K562 (cell line): ENCODE results near the gene PHLDA3. TPM values are rescaled to one million over a fixed set of nuclear protein-coding genes. Genes with fewer than 3 reads are reported as not detected.

ENCODE experiments used
- ARID1B ChIP-seq: fragments of 450-650 bp; IDR thresholded peaks from 2 replicates; pipeline ENCODE4 v1.6.1; 2016; ENCODE audit warnings: antibody characterized with exemption, mild to moderate bottlenecking, inconsistent platforms
- CBFB ChIP-seq: sonication (generic); formaldehyde crosslinking; IDR thresholded peaks from 2 replicates; pipeline ENCODE4 v1.4.0; 2020; ENCODE audit warnings: mild to moderate bottlenecking, missing genetic modification reagents
- CEBPG ChIP-seq, 3 experiments: fragments of 200-800 bp in 1 of 3; sonication (Bioruptor generic) in 1 of 3; sonication (generic) in 1 of 3; formaldehyde crosslinking in 1 of 3; IDR thresholded peaks in 2 of 3; conservative IDR thresholded peaks in 1 of 3; 2 replicates each; pipeline versions ENCODE4 v1.6.1 to v1.8.0; 2016 to 2022; ENCODE audit warnings: missing compliant biosample characterization in 2 of 3, missing genetic modification characterization in 2 of 3, mild to moderate bottlenecking in 1 of 3, missing genetic modification reagents in 1 of 3
- MITF ChIP-seq: IDR thresholded peaks from 2 replicates; pipeline ENCODE4 v1.6.1; 2014; ENCODE audit warnings: antibody characterized with exemption
- NFYB ChIP-seq: IDR thresholded peaks from 2 replicates; pipeline ENCODE4 v1.6.1; 2011; ENCODE audit warnings: mild to moderate bottlenecking, moderate library complexity; ENCODE audit not compliant: insufficient read length; ENCODE audit errors: extremely low read depth
- NR0B1 ChIP-seq: fragments of 450-650 bp; IDR thresholded peaks from one replicate; pipeline ENCODE4 v1.6.1; 2018; ENCODE audit warnings: mild to moderate bottlenecking, moderate library complexity; ENCODE audit not compliant: partially characterized antibody
- NR2C1 ChIP-seq, 2 experiments: fragments of 450-650 bp; IDR thresholded peaks; 2 replicates each; pipeline ENCODE4 v1.6.1; 2017; ENCODE audit warnings: mild to moderate bottlenecking in 2 of 2, antibody characterized with exemption in 1 of 2, inconsistent platforms in 1 of 2, missing compliant biosample characterization in 1 of 2, missing genetic modification characterization in 1 of 2
- RCOR1 ChIP-seq, 2 experiments: IDR thresholded peaks; 2 replicates each; pipeline ENCODE4 v1.6.1; 2012; ENCODE audit warnings: low read depth in 2 of 2, low read length in 2 of 2, borderline replicate concordance in 1 of 2, improper control_type of control experiment in 1 of 2
- THRAP3 ChIP-seq: fragments of 450-650 bp; IDR thresholded peaks from 2 replicates; pipeline ENCODE4 v1.6.1; 2016; ENCODE audit warnings: mild to moderate bottlenecking, inconsistent platforms, borderline replicate concordance
- VEZF1 ChIP-seq: fragments of 200-800 bp; sonication (Bioruptor generic); IDR thresholded peaks from 2 replicates; pipeline ENCODE4 v1.6.1; 2017; ENCODE audit warnings: missing genetic modification characterization, missing compliant biosample characterization
- ZNF274 ChIP-seq: IDR thresholded peaks from 2 replicates; pipeline ENCODE4 v1.6.1; 2011; ENCODE audit warnings: low read depth, mild to moderate bottlenecking, low read length, moderate library complexity, borderline replicate concordance
- ZNF512 ChIP-seq: IDR thresholded peaks from 2 replicates; pipeline ENCODE4 v1.6.1; 2016; ENCODE audit warnings: missing genetic modification characterization, missing compliant biosample characterization
- polyA plus RNA-seq, 8 experiments: library from polyadenylated mRNA; depleted of rRNA in 4 of 8; stranded (reverse) in 5 of 8; unstranded in 3 of 8; fragments of >200 nt; fragmentation: Nextera tagmentation in 2 of 8; fragmentation: Illumina TruSeq in 1 of 8; extraction: Ambion mirVana in 2 of 8; extraction: Trizol in 1 of 8; gene quantifications; 2 replicates each; pipeline versions ENCODE4 v1.2.1 to v1.2.3, GENCODE V29; 2011 to 2014; ENCODE audit warnings: inconsistent platforms in 1 of 8, missing spikeins in 1 of 8
- total RNA-seq, 7 experiments: library from RNA; depleted of rRNA in 6 of 7; stranded (reverse); fragments of >200 nt in 6 of 7; fragmentation: Illumina TruSeq in 2 of 7; extraction: Trizol in 2 of 7; gene quantifications; 2 replicates each; pipeline versions ENCODE4 v1.2.1 to v1.2.3, GENCODE V29; 2011 to 2021; ENCODE audit warnings: low replicate concordance in 1 of 7
- TF ChIP-seq, protein P1 (sequence below): fragments of 250-450 bp; sonication (Bioruptor Pico); IDR thresholded peaks from 2 replicates; pipeline ENCODE4 v1.5.0; 2020; ENCODE audit warnings: mild to moderate bottlenecking, borderline replicate concordance
- TF ChIP-seq, protein P2 (sequence below), 2 experiments: fragments of 200-800 bp in 1 of 2; sonication (Bioruptor generic) in 1 of 2; sonication (generic) in 1 of 2; formaldehyde crosslinking in 1 of 2; IDR thresholded peaks in 1 of 2; conservative IDR thresholded peaks in 1 of 2; 2 replicates each; pipeline versions ENCODE4 v1.5.0 to v1.6.1; 2016 to 2020; ENCODE audit warnings: missing compliant biosample characterization in 1 of 2, missing genetic modification characterization in 1 of 2, missing genetic modification reagents in 1 of 2

Gene PHLDA3
- total and polyA plus RNA-seq, 9 of the 15 experiments (the other 6 are each of a cell fraction or from before 2014, with no cell fraction given) = 0.11 to 0.27 TPM; not detected in 7

- TF ChIP-seq, protein P1, sequence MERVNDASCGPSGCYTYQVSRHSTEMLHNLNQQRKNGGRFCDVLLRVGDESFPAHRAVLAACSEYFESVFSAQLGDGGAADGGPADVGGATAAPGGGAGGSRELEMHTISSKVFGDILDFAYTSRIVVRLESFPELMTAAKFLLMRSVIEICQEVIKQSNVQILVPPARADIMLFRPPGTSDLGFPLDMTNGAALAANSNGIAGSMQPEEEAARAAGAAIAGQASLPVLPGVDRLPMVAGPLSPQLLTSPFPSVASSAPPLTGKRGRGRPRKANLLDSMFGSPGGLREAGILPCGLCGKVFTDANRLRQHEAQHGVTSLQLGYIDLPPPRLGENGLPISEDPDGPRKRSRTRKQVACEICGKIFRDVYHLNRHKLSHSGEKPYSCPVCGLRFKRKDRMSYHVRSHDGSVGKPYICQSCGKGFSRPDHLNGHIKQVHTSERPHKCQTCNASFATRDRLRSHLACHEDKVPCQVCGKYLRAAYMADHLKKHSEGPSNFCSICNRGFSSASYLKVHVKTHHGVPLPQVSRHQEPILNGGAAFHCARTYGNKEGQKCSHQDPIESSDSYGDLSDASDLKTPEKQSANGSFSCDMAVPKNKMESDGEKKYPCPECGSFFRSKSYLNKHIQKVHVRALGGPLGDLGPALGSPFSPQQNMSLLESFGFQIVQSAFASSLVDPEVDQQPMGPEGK (CRISPR knock-in tag) = no peak
- no peak for TF ChIP-seq CBFB (CRISPR knock-in tag)
- peak; percentile 48; the same call in 1 of the 2 replicates for TF ChIP-seq ARID1B
- 0 out of 2 replicates have a peak, but pooled peaks have one; percentile 16 for TF ChIP-seq CEBPG (CRISPR knock-in tag; IDR thresholded peaks at IDR 0.05)
- TF ChIP-seq CEBPG (tag; conservative IDR thresholded peaks at IDR 0.05 in 1 of 2, IDR thresholded peaks at IDR 0.05 in 1 of 2) = no peak
- TF ChIP-seq MITF = peak; percentile 76; the same call in 1 of the 2 replicates
- no peak for TF ChIP-seq NR2C1 (IDR thresholded peaks at IDR 0.05)
- no peak for TF ChIP-seq NR2C1 (tag; IDR thresholded peaks at IDR 0.05)
- TF ChIP-seq THRAP3 = no peak
- no peak for TF ChIP-seq NR0B1
- no peak for TF ChIP-seq NFYB
- TF ChIP-seq ZNF274 = no peak
- TF ChIP-seq ZNF512 = peak; percentile 77
- TF ChIP-seq VEZF1 (CRISPR knock-in tag) = no peak
- TF ChIP-seq, protein P2, sequence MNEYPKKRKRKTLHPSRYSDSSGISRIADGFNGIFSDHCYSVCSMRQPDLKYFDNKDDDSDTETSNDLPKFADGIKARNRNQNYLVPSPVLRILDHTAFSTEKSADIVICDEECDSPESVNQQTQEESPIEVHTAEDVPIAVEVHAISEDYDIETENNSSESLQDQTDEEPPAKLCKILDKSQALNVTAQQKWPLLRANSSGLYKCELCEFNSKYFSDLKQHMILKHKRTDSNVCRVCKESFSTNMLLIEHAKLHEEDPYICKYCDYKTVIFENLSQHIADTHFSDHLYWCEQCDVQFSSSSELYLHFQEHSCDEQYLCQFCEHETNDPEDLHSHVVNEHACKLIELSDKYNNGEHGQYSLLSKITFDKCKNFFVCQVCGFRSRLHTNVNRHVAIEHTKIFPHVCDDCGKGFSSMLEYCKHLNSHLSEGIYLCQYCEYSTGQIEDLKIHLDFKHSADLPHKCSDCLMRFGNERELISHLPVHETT (CRISPR knock-in tag; conservative IDR thresholded peaks at IDR 0.05 in 1 of 2, IDR thresholded peaks at IDR 0.05 in 1 of 2) = peak in 1 of 2 experiments; percentile 2; a peak in 1 of 4 replicates
- no peak for TF ChIP-seq RCOR1 (IDR thresholded peaks at IDR 0.05; ENCODE audit: borderline replicate concordance in 1 of 2, low read depth in 2 of 2, low read length in 2 of 2)
Measured at GRCh38 chr1:201460814-201461644, 8.0 kb downstream of the PHLDA3 start (continued).
